K562 (cell line): ENCODE results near the gene URI1. TPM values are rescaled to one million over a fixed set of nuclear protein-coding genes. Genes with fewer than 3 reads are reported as not detected.
A peak's percentile ranks its signal among the peaks of the same experiment; 100 is the strongest.

Source experiments
- ATAC-seq: fragments of 200-7000 bp; cut with Tn5 transposase; 3 replicates; pipeline ENCODE4 v1.9.1; 2020; ENCODE audit warnings: moderate library complexity
- BruUV-seq: library from RNA; stranded (reverse); fragments of 400-500 nt; replicated peaks from 2 replicates; lab custom pipeline; 2021; lab: Mats Ljungman, UMichigan
- CTCF ChIA-PET: fragments of 300-600 bp; formaldehyde crosslinking; extraction: SDS; loops from one replicate; lab custom pipeline; 2021; ENCODE audit warnings: low intra/inter-chr PET ratio; lab: Yijun Ruan, JAX
- POLR2A ChIA-PET: fragments of 300-600, 350-650 bp; sonication (Branson Sonifier 250); formaldehyde crosslinking; extraction: SDS; loops from one replicate; lab custom pipeline; 2021; ENCODE audit warnings: antibody characterized with exemption, inconsistent platforms; lab: Yijun Ruan, JAX
- DNase-seq, 4 experiments: peaks; one replicate each; pipeline versions ENCODE4 v3.0.0 to v3.0.0-alpha.2; 2011 to 2018; ENCODE audit warnings: low spot score in 3 of 4, mixed read lengths in 3 of 4; ENCODE audit errors: extremely low read depth in 1 of 4
- FAIRE-seq: peaks from 2 replicates; lab custom pipeline; 2011; peaks lifted over from hg19 to GRCh38; lab: Jason Lieb, UNC
- H2AFZ ChIP-seq: 2 replicates; pipeline ENCODE4 v1.6.0; 2011; ENCODE audit warnings: low read depth, low read length, control low read depth, inconsistent platforms
- H3K27ac ChIP-seq: fragments of 200-600 bp; 3 replicates; pipeline ENCODE4 v1.8.0; 2011; ENCODE audit warnings: low read depth, mild to moderate bottlenecking, control low read depth, inconsistent platforms, low read length, moderate library complexity, mixed read lengths; ENCODE audit errors: extremely low read depth
- H3K27me3 ChIP-seq, 2 experiments: fragments of 300-600 bp in 1 of 2; 2 replicates in 1 of 2; 3 replicates in 1 of 2; pipeline versions ENCODE4 v1.6.0 to v1.8.0; 2011; ENCODE audit warnings: inconsistent platforms in 2 of 2, low read length in 2 of 2, mild to moderate bottlenecking in 1 of 2, mixed read lengths in 1 of 2, moderate library complexity in 1 of 2; ENCODE audit not compliant: control insufficient read depth in 2 of 2, insufficient read depth in 2 of 2
- H3K36me3 ChIP-seq: fragments of 300-600 bp; 3 replicates; pipeline ENCODE4 v1.8.0; 2011; ENCODE audit warnings: mild to moderate bottlenecking, low read length, inconsistent platforms; ENCODE audit not compliant: control insufficient read depth, insufficient read depth
- H3K4me1 ChIP-seq, 2 experiments: fragments of 200-600 bp in 1 of 2; replicated peaks in 1 of 2; 2 replicates in 1 of 2; 3 replicates in 1 of 2; pipeline versions ENCODE4 v1.5.1 to v1.8.0; 2011; ENCODE audit warnings: inconsistent platforms in 2 of 2, low read length in 2 of 2, mild to moderate bottlenecking in 1 of 2, mixed read lengths in 1 of 2, moderate library complexity in 1 of 2; ENCODE audit not compliant: control insufficient read depth in 2 of 2, insufficient read depth in 2 of 2
- H3K4me2 ChIP-seq: 2 replicates; pipeline ENCODE4 v1.6.1; 2011; ENCODE audit warnings: low read length, control low read depth, inconsistent platforms, mixed read lengths; ENCODE audit not compliant: insufficient read depth
- H3K4me3 ChIP-seq: fragments of 200-600 bp; sonication (generic), shearing (Covaris generic); 2 replicates; pipeline ENCODE4 v1.5.1; 2016; ENCODE audit warnings: control low read depth, inconsistent platforms
- H3K79me2 ChIP-seq: fragments of 200-600 bp; 3 replicates; pipeline ENCODE4 v1.8.0; 2011; ENCODE audit warnings: low read length, inconsistent platforms; ENCODE audit not compliant: control insufficient read depth, insufficient read depth
- H3K9ac ChIP-seq, 2 experiments: 2 replicates each; pipeline versions ENCODE4 v1.6.0 to v1.6.1; 2011; ENCODE audit warnings: low read depth in 2 of 2, low read length in 2 of 2, control low read depth in 1 of 2, inconsistent platforms in 1 of 2, mild to moderate bottlenecking in 1 of 2, mixed read lengths in 1 of 2; ENCODE audit not compliant: insufficient read depth in 1 of 2
- H3K9me1 ChIP-seq: one replicate; pipeline ENCODE4 v1.6.0; 2011; ENCODE audit warnings: inconsistent platforms, mild to moderate bottlenecking, low read length, moderate library complexity; ENCODE audit not compliant: control insufficient read depth, insufficient read depth
- H3K9me3 ChIP-seq: replicated peaks from 2 replicates; pipeline ENCODE4 v1.5.1; 2011; ENCODE audit warnings: low read depth, low read length, inconsistent platforms; ENCODE audit not compliant: control insufficient read depth, insufficient read depth
- H4K20me1 ChIP-seq: replicated peaks from 2 replicates; pipeline ENCODE4 v1.6.1; 2011; ENCODE audit warnings: low read length, inconsistent platforms, mixed read lengths; ENCODE audit not compliant: control insufficient read depth, insufficient read depth
- CSDE1 ChIP-seq, 2 experiments: fragments of 450-650 bp; IDR thresholded peaks; 2 replicates each; pipeline ENCODE4 v1.6.1; 2016; ENCODE audit warnings: mild to moderate bottlenecking in 1 of 2
- DACH1 ChIP-seq: fragments of 450-650 bp; IDR thresholded peaks from 2 replicates; pipeline ENCODE4 v1.6.1; 2018; ENCODE audit not compliant: partially characterized antibody
- DNMT1 ChIP-seq: fragments of 450-650 bp; IDR thresholded peaks from 2 replicates; pipeline ENCODE4 v1.6.1; 2016; ENCODE audit warnings: antibody characterized with exemption, mild to moderate bottlenecking
- FOXA1 ChIP-seq: fragments of 450-650 bp; IDR thresholded peaks from 2 replicates; pipeline ENCODE4 v1.6.1; 2016; ENCODE audit warnings: mild to moderate bottlenecking, borderline replicate concordance
- GATA2 ChIP-seq: sonication (generic); formaldehyde crosslinking; IDR thresholded peaks from 2 replicates; pipeline ENCODE4 v1.4.0; 2020; ENCODE audit warnings: mild to moderate bottlenecking, missing genetic modification reagents
- GATAD2B ChIP-seq: fragments of 450-650 bp; IDR thresholded peaks from 2 replicates; pipeline ENCODE4 v1.6.1; 2017; ENCODE audit warnings: mild to moderate bottlenecking, borderline replicate concordance
- MCM7 ChIP-seq, 2 experiments: fragments of 450-650 bp; IDR thresholded peaks; 2 replicates each; pipeline ENCODE4 v1.6.1; 2016 to 2018
- MTA1 ChIP-seq: fragments of 450-650 bp; IDR thresholded peaks from 2 replicates; pipeline ENCODE4 v1.6.1; 2017; ENCODE audit warnings: borderline replicate concordance
- NR2C2 ChIP-seq, 2 experiments: fragments of 200-800 bp in 1 of 2; sonication (Bioruptor generic) in 1 of 2; sonication (generic) in 1 of 2; formaldehyde crosslinking in 1 of 2; IDR thresholded peaks; 2 replicates each; pipeline versions ENCODE4 v1.6.1 to v1.8.0; 2016 to 2022; ENCODE audit warnings: mild to moderate bottlenecking in 1 of 2, missing compliant biosample characterization in 1 of 2, missing genetic modification characterization in 1 of 2, missing genetic modification reagents in 1 of 2
- SPI1 ChIP-seq: IDR thresholded peaks from 2 replicates; pipeline ENCODE4 v1.6.1; 2011; ENCODE audit warnings: low read depth, low read length, control low read depth, borderline replicate concordance
- SRSF1 ChIP-seq: fragments of 200-400 bp; formaldehyde crosslinking; IDR thresholded peaks from 2 replicates; pipeline ENCODE4 v1.6.1; 2017; ENCODE audit warnings: mild to moderate bottlenecking, low read depth, low read length, moderate library complexity
- ZBTB8A ChIP-seq: fragments of 450-650 bp; IDR thresholded peaks from 2 replicates; pipeline ENCODE4 v1.6.1; 2018; ENCODE audit warnings: mild to moderate bottlenecking, moderate library complexity; ENCODE audit not compliant: partially characterized antibody
- WGBS: fragments of 100-300 bp; shearing (Covaris generic); methylation state at CpG from one replicate; pipeline ENCODE4 v1.1.6; 2016; ENCODE audit warnings: low coverage, mixed read lengths; ENCODE audit not compliant: insufficient coverage; ENCODE audit errors: missing lambda C conversion rate; 5-methylcytosine and 5-hydroxymethylcytosine counted together
- in situ Hi-C: fragments of 300-500 bp; cut with MboI; formaldehyde crosslinking; loops from 4 replicates; pipeline ENCODE4 v1.15.0; 2018; ENCODE audit warnings: inconsistent platforms, mixed read lengths
- intact Hi-C: fragments of 100-400 bp; cut with micrococcal nuclease; formaldehyde crosslinking; loops from 2 replicates; pipeline ENCODE4 v1.14.2; 2022
- polyA plus RNA-seq, 8 experiments: library from polyadenylated mRNA; depleted of rRNA in 4 of 8; stranded (reverse) in 5 of 8; unstranded in 3 of 8; fragments of >200 nt; fragmentation: Nextera tagmentation in 2 of 8; fragmentation: Illumina TruSeq in 1 of 8; extraction: Ambion mirVana in 2 of 8; extraction: Trizol in 1 of 8; gene quantifications; 2 replicates each; pipeline versions ENCODE4 v1.2.1 to v1.2.3, GENCODE V29; 2011 to 2014; ENCODE audit warnings: inconsistent platforms in 1 of 8, missing spikeins in 1 of 8
- total RNA-seq, 7 experiments: library from RNA; depleted of rRNA in 6 of 7; stranded (reverse); fragments of >200 nt in 6 of 7; fragmentation: Illumina TruSeq in 2 of 7; extraction: Trizol in 2 of 7; gene quantifications; 2 replicates each; pipeline versions ENCODE4 v1.2.1 to v1.2.3, GENCODE V29; 2011 to 2021; ENCODE audit warnings: low replicate concordance in 1 of 7
- TF ChIP-seq, protein P1 (sequence below): fragments of 450-650 bp; IDR thresholded peaks from 2 replicates; pipeline ENCODE4 v1.6.1; 2016; ENCODE audit warnings: antibody characterized with exemption

Gene URI1
- total and polyA plus RNA-seq, 9 of the 15 experiments (the other 6 are each of a cell fraction or from before 2014, with no cell fraction given), result 16.9 to 87.4 (median 63.9) TPM

DNA sequence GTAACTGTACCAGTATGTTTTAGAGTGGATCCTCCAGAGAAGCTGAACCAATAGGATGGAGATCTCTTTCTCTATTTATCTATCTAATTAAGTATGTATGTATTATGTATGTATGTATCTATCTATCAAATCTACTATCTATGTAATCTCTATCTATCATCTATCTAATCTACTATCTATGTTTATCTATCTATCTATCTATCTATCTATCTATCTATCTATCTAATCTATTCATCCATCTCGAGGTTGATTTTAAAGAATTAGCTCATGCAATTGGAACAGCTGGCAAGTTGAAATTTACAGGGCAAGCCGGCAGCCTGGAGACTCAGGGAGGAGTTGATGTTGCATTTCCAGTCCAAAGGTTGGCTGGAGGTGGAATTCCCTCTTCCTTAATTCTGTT lies 112.2 kb downstream of the URI1 start:
- Histone ChIP-seq H3K4me2 (no peak overlapping the region), H3K27ac (no peak overlapping the region), H3K9me1 (no peaks in the 10 kb centered on the region), H3K9ac (no peak overlapping the region), H3K36me3 (no peaks in the 10 kb centered on the region), H2AFZ (no peak overlapping the region), H3K9me3 (no peaks in the 10 kb centered on the region), H4K20me1 (0 out of 2 replicates have a peak, but pooled peaks cover 5% of the 10 kb centered on the region), H3K4me3 (no peak overlapping the region), H3K79me2 (no peaks in the 10 kb centered on the region), H3K4me1 (no peaks in the 10 kb centered on the region), H3K27me3 (peaks cover 7 to 24% of the 10 kb centered on the region in 2 experiments; a peak in 1 of 5 replicates)
- in situ Hi-C loops (no loop called here), intact Hi-C loops (no loop called here)
- TF ChIP-seq FOXA1 (no peak), DACH1 (peak; percentile 95), ZBTB8A (no peak), SPI1 (no peak), GATAD2B (peak; percentile 86), MTA1 (peak; percentile 82; the same call in 1 of the 2 replicates), DNMT1 (no peak), SRSF1 (no peak), MCM7 (IDR thresholded peaks at IDR 0.05) (0 out of 4 replicates have a peak, but pooled peaks of 1 of the 2 experiments have one; percentile 19), GATA2 (CRISPR knock-in tag) (peak; percentile 21; the same call in 1 of the 2 replicates), CSDE1 (IDR thresholded peaks at IDR 0.05) (no peak), NR2C2 (CRISPR knock-in tag; IDR thresholded peaks at IDR 0.05) (no peak), NR2C2 (tag; IDR thresholded peaks at IDR 0.05) (no peak)
- TF ChIP-seq, protein P1, sequence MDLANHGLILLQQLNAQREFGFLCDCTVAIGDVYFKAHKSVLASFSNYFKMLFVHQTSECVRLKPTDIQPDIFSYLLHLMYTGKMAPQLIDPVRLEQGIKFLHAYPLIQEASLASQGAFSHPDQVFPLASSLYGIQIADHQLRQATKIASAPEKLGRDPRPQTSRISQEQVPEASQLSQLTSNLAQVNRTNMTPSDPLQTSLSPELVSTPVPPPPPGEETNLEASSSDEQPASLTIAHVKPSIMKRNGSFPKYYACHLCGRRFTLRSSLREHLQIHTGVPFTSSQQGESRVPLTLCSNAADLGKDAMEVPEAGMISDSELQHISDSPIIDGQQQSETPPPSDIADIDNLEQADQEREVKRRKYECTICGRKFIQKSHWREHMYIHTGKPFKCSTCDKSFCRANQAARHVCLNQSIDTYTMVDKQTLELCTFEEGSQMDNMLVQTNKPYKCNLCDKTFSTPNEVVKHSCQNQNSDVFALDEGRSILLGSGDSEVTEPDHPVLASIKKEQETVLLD, result peak; percentile 78; the same call in 1 of the 2 replicates
- CTCF ChIA-PET, result no interaction called here
- DNase-seq (no peak), ATAC-seq (no peak), FAIRE-seq (no peak)
- BruUV-seq, result no TSS peak
- WGBS, result 25% methylated on average over 2 of the region's 2 CpGs
- POLR2A ChIA-PET, result no interaction called here
